Measurements from ENCODE around the gene CYP1A2.

The CYP1A2 gene

GRCh38 chr15:74802862-74803447 is 54.3 kb downstream of the CYP1A2 start:
- DNase-seq (ENCODE audit: low read depth in 2 of 2), result no peak

DNA sequence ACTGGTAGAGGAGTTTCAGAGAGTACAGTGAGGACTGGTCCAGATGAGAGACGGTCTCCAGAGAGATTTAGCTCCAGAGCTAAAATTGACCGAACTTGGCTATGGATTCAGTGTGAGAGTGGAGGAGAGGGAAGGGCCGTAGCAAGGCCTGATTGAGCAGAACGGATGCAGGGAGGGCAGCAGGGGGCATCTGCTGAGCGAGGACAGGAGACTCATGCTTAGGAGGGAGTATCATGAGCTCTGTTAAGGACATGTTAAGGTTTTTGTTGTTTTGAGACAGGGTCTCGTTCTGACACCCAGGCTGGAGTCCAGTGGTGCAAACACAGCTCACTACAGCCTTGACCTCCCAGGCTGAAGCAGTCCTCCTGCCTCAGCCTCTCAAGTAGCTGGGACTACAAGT is 56.3 kb downstream of the CYP1A2 start:
- DNase-seq (ENCODE audit: low read depth in 2 of 2), result no peak

Data from stimulated activated CD8-positive, alpha-beta memory T cell treated with anti-CD3 and anti-CD28 coated beads, Interleukin-7, amount 100 ng/mL, for 4 hours (primary cell).